KG1 (cell line): ENCODE data around the gene GCLC.
"Not testable (repeated sequence)": the region's sequence is repeated elsewhere in the genome, so short reads cannot be mapped to it uniquely, and the experiment has no call there.

Experiments
- DNase-seq: peaks from one replicate; lab custom pipeline; 2025; lab: John Stamatoyannopoulos, UW

GCLC gene

DNA sequence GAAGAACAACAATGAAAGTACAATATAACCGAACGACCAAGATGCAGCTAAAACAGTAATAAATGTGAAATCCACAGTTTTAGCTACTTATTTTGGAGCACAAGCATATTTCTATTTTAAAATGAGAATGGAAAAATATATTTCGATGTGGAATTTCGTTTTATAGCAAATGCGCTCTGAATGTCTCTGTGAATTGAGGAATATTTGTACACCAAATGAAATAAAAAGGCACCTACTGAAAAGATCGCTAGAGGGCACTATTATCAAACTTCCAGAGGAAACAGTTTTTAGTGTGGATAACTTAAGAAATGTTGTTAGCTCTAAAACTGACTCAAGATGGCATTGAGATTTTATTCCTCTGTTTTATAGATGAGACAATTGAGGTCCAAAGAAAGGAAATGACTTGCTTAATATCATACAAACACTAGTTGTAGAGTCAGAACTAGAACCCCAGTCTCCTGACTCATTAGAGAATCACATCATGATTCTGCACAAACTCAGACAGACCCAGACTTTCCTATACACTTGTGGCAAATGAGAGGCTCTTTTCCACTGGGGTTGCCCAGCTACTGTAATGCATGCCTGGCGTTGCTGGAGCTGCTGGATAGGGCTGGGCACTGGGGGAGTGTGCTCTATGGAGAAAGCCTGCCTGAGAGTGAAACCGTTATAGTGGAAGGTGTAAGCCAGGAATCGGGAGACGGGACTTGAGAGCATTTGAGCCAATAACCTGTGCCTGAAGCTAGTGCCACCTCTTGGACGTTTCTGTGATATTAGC is 51.9 kb downstream of the GCLC start:
- DNase-seq: peak; percentile 89

DNA sequence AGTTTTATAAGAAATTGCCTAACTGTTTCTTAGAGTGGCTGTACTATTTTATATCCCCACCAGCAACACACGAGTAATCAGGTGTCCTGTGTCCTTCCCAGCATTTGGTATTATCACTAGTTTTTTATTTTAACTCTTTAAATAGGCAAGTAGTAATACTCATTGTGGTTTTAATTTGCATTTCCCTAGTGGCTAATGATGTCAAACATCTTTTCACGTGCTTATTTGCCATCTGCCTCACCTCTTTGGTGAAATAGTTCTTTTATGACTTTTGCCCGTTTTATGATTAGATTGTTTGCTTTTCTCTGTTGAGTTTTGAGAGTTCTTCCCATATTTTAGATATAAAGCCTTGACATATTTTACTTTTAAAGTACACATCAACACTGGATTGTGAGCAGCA is 57.8 kb downstream of the GCLC start:
- no peak for DNase-seq

DNA sequence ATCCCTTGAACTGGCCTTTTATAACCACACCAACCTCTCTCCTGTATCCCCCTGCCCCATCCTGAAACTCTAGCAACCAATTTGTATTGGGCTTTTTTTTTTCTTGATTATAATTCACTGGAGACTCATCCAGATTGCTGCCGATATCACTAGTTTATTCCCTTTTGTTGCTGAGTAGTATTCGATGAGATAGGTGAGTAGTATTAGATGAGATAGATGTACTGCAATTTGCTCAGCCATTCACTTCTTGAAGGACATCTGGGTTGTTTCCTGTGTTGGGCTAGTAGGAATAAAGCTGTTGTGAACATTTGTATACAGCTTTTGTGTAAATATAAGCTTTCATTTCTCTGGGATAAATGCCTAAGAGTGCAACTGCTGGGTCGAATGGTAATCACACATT is 58.2 kb downstream of the GCLC start:
- no peak for DNase-seq

DNA sequence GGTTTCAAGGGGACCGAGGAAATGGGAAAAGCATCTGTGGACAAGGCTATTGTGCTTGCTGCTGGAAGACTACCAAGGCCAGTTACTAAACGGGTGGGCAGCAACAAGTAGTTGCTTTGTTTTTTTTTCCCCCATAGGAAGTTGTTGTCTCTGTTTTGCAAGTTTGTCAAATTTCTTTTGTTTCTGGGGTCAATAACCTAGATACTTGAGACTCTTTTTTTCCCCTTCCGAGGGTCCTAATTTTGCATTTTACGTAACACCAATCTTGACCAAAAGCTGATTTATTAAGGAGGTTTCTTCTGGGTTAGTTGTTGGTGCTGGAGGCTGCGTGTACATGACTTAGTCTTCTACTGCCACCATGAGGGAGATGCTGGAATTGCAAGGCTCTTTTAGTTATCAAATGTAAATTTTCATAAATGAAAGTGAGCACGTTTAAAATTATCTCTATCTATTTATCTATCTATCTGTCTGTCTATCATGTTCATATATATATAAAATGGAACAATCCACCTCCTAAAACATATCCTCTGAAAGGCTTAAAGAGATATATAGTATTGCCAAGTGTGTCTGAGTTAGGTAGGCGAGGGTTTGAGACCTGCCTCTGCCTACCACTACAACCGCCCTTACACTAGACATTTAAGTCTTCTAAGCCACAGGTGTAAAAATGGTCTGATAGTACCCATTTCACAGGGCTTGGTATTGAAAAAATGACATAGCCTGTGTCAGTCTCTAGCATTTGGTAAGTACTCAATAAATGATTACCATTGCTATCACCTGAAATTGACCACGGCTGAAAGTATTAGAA is 60.2 kb downstream of the GCLC start:
- DNase-seq: peak; percentile 75

DNA sequence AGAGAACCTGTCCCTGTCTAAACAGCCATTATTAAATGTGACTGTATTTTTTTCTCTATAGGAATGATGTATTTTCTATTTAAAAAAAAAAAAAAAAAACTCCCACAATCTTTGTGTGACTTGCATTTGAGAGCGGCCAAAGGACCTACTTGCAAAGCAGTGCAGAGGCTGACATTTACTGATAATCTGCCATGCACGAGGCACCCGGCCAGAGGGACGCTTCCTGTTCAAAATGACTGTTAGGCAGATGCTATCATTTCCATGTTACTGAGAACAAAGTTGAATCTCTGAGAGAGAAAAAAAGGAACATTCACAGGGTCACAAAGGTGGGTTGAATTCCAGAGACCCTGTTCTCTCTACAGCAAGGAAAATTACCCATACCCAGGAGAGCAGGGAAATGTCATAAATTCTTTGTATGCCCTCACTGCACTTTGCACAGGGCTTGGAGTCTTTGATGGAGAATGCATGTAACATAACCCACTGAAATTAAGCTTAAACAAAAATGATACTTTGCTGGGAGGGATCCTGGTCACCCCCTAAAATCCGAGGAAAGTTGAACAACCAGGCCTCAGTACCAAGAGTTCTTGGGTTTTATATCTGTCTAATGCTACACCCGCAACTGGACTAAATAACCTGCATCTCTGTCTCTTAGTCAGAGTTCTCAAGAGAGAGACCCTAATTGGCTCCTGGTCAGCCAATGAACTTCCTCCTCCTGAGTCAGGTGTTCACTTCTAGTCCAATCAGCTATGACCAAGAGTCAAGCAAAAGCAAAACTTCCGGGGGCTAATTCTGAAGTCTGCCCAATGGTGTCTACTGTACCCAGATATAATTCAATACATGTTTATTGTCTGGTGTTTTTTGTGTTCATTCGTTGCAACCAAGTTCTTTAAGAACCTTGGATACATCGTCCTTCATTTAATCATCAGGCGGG is 61.2 kb downstream of the GCLC start:
- DNase-seq: peak; percentile 61

DNA sequence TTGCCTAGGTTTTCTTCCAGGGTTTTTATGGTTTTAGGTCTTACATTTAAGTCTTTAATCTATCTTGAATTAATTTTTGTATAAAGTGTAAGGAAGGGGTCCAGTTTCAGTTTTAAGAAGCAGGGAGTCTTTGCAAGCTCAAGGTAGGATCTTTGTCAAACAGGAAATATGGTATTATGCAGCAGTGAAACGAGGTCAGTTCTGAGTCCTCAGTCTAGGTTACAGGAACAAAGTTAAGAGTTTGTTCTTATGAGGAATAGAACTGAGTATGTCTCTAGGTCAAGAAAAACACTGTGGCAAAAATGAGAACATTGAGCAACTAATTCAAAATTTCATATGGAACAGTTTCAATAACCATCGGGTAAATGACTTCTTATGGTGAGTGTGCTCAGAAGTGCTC is 63.6 kb downstream of the GCLC start:
- DNase-seq: no peak

DNA sequence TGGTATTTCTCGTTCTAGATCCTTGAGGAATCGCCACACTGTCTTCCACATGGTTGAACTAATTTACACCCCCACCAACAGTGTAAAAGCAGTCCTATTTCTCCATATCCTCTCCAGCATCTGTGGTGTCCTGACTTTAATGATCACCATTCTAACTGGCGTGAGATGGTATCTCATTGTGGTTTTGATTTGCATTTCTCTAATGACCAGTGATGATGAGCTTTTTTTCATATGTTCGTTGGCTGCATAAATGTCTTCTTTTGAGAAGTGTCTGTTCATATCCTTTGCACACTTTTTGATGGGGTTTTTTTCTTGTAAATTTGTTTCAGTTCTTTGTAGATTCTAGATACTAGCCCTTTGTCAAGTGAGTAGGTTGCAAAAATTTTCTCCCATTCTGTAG is 64.1 kb downstream of the GCLC start:
- DNase-seq: not testable (repeated sequence)

DNA sequence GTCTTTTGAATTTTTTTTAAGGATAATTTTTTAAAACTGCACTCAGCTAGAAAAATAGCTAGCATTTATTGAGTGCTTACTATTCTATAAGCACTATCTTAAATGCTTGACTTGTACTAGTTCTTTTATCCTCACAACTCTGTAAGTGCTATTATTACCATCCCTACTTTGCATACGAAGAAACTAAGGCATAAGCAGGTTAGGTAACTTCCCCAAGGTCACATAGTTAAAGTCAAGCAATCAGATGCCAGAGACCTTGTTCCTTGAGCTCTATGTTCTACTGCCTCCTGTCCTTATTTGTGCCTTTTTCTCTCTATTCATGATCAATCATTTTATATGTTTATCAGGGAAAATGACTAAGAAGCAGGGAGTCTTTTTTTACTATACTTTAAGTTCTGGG is 65.0 kb downstream of the GCLC start:
- DNase-seq: no peak

DNA sequence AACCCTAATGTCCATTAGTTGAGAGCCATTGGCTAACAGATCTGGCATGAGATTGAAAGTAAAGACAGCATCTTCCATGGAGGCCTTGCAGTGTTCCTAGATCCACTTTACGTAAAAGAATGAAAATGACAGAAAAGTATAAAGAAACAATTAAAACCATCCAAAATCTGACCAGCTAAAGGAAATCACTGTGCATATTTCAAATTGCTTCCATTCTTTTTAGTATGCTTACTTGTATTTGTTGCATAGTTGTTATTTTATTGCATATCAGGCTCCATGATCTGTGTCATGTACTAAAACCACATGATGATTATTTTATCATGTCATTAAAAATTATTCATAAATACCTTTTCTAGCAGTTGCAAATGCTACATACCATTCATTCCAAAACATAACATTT is 67.9 kb downstream of the GCLC start:
- no peak for DNase-seq

DNA sequence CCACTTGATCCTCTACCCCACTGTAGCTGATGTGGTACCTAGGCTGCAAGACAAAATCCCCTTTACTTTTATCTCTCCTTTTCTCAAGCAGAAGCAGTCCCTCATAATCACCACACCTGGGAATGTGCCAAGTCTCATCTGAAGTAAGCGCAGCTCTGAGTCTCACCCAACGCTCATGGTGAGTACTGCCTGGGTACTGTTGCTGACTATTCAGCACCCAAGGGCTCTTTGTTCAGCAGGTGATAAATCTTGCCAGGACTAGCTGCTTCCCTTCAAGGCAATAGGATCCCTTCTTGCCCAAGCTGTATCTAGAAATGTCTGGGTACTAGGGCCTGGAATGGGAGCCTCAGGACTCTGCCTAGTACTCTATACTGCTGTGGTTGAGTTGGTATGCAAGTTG is 70.9 kb downstream of the GCLC start:
- no peak for DNase-seq

DNA sequence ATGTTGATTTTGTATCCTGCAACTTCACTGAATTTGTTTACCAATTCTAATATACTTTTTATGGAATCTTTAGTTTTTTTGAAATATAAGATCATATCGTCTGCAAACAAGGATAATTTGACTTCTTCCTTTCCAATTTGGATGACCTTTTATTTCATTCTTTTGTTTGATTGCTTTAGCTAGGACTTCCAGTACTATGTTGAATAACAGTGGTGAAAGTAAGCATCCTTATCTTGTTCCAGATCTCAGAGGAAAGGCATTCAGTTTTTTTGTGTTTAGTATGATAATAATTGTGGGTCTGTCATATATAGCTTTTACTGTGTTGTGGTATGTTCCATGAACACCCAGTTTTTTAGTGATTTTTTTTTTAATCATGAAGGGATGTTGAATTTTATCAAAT is 75.7 kb downstream of the GCLC start:
- no peak for DNase-seq

DNA sequence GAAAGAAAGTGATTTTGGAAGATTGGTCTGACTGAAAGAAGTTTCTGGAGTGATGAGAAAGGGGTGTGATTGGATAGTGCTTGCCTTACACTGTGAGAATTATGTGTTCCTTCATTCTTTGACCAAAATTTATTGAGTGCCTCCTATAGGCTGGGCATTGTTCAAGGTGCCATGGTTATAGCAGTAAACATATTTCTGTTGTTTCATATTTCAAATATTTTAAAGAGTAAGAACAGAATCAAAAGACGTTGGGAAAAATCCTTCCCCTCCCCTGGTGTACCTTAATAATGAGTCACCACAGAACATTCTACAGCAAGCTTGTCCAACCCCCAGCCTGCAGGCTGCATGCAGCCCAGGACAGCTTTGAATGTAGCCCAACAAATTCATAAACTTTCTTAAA is 78.6 kb downstream of the GCLC start:
- DNase-seq: no peak

DNA sequence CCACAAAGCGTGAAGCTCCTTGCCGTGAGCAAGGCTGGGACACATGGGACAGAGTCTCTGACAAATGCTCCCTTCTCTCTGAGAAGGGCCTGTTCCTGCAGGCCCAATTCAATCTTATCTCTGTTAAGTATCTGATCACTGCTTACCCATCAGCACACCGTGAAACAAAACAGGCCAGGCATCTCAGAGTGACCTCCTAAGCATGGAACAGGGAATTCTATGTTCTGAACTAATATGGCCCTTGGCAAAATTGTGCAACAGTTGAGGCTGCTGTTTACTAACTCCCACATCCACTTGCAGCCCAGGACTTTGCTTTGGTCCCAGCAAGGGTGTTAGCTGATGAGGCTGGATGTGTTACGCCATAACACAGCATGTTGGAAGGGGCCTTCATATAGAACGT is 79.2 kb downstream of the GCLC start:
- no peak for DNase-seq

DNA sequence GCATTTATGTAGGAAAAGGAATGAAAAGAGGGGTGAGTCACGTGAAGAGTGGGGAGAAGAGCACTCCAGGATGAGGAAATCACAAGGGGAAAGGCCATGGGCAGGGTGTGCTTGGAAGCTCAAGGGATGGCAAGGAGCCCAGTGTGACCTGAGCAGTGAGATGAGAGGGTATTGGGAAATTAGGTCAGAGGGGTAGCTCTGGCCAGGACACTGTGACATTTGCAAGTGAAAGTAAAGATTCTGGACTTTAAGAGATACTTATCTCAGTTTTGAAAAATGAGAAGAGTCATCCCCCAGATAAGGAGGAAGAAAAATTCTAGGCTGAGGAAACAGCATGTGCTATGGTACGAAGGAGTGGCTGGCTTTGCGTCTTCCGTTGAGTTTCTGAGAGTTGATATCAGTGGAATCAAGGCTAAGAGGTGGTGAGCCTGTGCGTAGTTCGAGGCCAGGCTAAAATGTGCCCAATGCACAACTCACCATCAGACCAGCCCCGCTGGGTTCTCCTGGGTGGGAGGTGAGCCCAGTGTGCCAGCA is 79.9 kb downstream of the GCLC start:
- DNase-seq: no peak

DNA sequence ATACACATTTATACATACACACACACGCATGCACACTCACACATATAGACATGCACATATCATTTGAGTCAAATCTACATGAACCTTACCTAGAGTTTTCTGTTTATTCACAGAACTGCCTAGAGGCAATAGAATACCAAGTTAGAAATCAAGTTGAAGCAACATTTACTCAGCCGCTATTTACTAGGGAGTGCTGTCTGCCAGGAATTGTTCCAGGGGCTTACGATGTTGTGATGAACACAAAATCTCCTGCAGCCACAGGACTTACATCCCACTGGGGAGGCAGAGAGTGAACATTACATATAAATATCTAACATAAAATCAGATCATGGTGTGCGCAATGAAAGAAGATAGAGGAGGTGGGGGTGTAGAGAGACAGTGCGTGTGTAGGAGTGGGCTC is 80.4 kb downstream of the GCLC start:
- DNase-seq: no peak

DNA sequence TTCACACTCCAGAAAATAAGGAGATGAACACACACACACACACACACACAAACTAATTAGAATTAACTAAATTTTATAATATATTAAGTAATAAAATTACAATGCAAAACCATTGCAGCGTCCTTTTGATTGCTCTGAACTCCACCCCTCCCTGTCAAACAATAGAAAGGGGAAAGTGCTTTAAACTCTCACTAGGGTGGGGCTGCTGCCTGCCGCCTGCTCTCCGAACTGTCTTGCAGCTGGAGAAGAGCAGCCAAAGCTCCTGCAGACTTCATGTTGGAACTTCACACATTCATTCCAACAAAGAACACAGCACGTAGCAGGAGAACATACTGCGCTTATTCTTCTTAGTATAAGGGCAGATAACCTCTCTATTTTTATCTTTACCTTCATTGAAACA is 83.2 kb downstream of the GCLC start:
- DNase-seq: no peak

DNA sequence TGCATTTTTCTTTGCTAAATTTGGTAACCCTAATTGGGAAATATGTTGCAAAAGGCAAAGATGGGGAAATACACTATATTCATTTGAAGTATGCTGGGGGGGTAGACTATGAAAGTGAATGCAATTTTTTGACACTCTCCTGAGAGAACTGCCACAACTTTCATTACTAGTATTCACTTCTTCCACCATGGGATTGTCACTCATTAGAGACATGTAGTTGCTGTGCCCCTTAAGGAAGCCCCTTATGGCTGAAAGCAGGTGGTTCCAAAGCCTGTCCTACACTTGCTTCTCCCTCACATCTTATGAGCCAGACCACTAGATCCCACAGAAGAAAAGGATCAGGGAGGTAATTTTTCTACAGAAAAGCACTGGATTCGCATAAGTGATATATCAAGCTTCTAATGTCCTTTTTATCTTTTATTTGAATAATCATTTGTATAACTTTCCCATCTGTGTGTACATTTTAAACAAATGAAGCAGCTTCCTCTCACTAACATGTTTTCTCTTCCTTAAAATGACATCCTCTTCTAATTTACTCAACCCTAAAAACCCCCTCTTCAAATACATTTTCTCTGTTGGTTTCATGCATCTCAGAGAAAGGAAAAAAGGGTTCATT is 83.8 kb downstream of the GCLC start:
- DNase-seq: no peak

DNA sequence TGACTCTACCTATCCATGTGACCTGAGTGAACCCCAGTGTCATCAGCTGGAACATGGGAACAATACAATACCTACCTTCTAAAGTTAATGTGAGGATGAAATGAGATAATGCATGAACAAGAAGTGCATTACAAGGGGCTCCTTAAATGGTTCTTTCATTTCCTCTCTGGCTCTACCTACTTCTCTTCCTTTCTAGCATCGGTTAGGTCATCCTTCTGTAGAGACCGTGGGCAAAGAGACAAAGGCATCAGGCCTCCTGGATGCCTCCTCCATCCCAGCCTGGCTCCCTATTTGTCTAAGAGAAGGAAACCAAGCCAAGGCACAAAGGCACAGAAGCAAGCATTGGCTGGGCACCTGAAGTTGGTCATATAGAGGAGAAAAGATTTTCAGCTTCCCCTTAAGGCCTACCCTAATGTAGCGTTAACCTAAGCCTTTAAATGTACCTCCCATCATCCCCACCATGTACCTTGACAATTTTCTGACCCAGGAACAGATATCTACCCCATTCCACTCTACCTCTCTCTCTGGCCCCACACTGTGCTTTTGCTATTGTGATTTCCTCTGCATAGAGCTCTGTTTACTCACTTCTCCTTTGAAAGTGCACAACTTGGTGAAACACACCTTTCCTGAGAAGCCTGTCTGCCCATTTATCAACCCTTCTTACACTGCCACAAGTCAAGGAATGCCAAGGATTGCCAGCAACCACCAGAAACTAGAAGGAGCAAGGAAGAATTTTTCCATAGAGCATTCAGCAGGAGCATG is 86.6 kb downstream of the GCLC start:
- DNase-seq: no peak

DNA sequence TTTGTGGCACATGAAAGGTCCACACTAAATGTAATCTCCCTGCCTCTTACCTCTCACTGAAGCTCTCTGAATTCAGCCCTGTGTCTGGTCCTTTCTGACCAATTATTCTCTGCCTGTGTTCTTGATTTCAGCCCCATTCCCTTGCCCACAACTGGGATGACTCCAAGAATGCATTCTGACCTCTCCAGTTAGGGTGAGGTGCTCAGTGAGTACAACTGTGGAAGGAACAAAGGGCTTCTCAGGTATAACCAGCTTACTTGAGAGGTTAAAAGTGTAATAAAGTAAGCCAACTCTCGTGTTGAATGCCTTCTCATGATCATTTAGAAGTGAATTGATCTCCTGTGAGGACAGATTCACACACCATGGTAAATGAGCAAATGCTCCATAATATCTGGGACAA is 88.1 kb downstream of the GCLC start:
- DNase-seq: no peak

DNA sequence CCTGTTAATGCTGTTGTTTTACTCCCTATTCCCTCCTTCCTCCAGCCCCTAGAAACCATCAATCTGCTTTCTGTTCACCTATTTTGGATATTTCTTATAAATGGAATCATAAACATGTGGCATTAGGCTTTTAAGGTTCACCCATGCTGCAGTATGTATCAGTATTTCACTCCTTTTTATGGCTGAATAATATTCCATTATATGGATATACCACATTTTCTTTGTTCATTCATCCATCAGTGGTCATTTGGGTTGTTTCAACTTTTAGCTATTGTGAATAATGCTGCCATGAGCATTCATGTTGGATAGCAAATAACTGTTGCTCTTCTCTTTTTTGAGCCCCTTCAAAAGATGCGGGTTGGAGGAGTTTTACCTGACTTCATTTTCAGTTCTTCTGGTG is 89.2 kb downstream of the GCLC start:
- DNase-seq: no peak

DNA sequence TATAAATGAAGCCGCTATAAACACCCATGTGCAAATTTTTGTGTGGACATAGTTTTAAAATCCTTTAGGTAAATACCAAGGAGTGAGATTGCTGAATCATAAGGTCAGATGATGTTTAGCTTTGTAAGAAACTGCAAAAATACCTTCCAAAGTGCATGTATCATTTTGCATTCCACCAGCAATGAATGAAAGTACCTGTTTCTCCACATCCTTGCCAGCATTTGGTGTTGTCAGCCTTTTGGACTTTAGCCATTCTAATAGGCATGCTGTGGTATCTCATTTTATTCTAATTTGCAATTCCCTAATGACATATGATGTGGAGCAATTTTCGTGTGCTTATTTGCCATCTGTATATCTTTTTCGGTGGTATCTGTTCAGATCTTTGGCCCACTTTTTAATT is 93.7 kb downstream of the GCLC start:
- DNase-seq: no peak
